ENCODE measurements around the gene DNMBP. TPM values are rescaled to one million over a fixed set of nuclear protein-coding genes. Genes with fewer than 3 reads are reported as not detected.

DNMBP gene
- total RNA-seq, 2 donors from 2014 or later, result 15.5 to 27.9 TPM

DNA sequence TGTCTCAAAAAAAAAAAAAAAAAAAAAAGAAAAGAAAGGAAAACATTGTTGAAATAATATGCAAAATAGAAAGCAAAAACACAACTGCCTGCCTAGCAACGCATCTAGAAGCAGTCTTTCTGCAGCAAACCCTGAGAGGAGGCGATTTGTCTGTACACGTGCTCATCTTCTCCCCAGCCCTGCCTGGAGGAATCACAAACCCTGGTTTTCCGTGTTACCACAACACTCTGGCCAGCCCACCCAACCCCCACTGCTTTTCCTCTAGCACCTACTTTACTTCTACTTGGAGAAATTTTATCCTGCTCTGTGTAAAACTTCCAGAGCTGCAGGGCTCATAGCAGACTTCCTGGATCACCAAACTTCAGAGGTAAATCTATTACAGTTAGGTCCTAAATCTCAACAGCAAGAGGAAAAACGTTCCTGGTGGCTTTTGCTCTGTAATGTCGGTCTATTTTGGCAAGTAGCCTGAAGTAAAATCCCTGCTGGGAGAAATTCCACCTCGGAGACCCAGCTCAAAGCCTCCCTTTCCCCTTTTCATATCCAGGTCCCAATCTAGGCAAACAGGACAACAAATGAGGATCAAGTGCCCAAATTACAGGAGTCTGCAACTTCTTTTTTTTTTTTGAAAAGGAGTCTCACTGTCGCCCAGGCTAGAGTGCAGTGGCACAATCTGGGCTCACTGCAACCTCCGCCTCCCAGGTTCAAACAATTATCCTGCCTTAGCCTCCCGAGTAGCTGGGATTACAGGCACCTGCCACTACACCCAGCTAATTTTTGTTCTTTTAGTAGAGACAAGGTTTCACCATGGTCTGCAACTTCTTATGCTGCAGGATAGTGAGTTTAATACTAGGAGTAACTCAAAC is 91.6 kb downstream of the DNMBP start:
- intact Hi-C loops (cut with DNase I), result no loop called here
- Histone ChIP-seq H3K27ac (peak overlapping the region; percentile 47 to 61), H3K4me3 (peak overlapping the region; percentile 6 to 18)

GRCh38 chr10:99916776-99917175 is 93.0 kb downstream of the DNMBP start:
- no peaks in the 10 kb centered on the region for H3K9me3 ChIP-seq
- H3K36me3 ChIP-seq, result no peaks in the 10 kb centered on the region
- DNase-seq (ENCODE audit: low spot score), result no peak
- TF ChIP-seq POLR2AphosphoS5 (IDR thresholded peaks at IDR 0.05) (no peak), POLR2A (IDR thresholded peaks at IDR 0.05) (no peak)
- TF ChIP-seq, protein P1, sequence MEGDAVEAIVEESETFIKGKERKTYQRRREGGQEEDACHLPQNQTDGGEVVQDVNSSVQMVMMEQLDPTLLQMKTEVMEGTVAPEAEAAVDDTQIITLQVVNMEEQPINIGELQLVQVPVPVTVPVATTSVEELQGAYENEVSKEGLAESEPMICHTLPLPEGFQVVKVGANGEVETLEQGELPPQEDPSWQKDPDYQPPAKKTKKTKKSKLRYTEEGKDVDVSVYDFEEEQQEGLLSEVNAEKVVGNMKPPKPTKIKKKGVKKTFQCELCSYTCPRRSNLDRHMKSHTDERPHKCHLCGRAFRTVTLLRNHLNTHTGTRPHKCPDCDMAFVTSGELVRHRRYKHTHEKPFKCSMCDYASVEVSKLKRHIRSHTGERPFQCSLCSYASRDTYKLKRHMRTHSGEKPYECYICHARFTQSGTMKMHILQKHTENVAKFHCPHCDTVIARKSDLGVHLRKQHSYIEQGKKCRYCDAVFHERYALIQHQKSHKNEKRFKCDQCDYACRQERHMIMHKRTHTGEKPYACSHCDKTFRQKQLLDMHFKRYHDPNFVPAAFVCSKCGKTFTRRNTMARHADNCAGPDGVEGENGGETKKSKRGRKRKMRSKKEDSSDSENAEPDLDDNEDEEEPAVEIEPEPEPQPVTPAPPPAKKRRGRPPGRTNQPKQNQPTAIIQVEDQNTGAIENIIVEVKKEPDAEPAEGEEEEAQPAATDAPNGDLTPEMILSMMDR (IDR thresholded peaks at IDR 0.05), result no peak
- WGBS, result 85% methylated on average over 5 of the region's 5 CpGs
- H3K27ac ChIP-seq, result no peak overlapping the region
- no peaks in the 10 kb centered on the region for H3K4me1 ChIP-seq (replicated peaks)
- no peak overlapping the region for H3K4me3 ChIP-seq
- no peaks in the 10 kb centered on the region for H3K27me3 ChIP-seq (replicated peaks; ENCODE audit: insufficient read depth)
- intact Hi-C loops (cut with DNase I), result no loop called here

More for the DNA sequence above, 91.6 kb downstream of the DNMBP start:
- no peaks in the 10 kb centered on the region for H3K4me1 ChIP-seq (replicated peaks)
- TF ChIP-seq POLR2AphosphoS5 (IDR thresholded peaks at IDR 0.05), result no peak
- TF ChIP-seq POLR2A (IDR thresholded peaks at IDR 0.05), result no peak
- TF ChIP-seq, protein P1 (IDR thresholded peaks at IDR 0.05), result no peak
- H3K36me3 ChIP-seq, result no peaks in the 10 kb centered on the region
- DNase-seq (ENCODE audit: low spot score), result peak; percentile 22
- H3K9me3 ChIP-seq, result no peaks in the 10 kb centered on the region
- WGBS, result 14% methylated on average over 10 of the region's 10 CpGs
- H3K27me3 ChIP-seq (replicated peaks; ENCODE audit: insufficient read depth), result no peaks in the 10 kb centered on the region

DNA sequence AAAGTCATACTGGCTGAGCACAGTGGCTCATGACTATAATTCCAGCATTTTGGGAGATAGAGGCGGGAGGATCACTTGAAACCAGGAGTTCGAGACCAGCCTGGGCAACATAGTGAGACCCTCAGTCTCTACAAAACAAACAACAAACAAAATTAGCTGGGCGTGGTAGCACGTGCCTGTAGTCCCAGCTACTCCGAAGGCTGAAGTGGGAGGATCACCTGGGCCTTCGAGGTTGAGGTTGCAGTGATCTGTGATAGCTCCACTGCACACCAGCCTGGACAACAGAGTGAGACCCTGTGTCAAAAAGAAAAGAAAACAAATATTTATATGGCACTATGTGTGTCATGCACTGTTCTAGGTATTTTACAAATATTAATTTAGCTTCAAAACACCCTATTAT is 94.3 kb downstream of the DNMBP start:
- Histone ChIP-seq H3K4me3 (no peak overlapping the region), H3K27ac (no peak overlapping the region), H3K9me3 (no peaks in the 10 kb centered on the region), H3K27me3 (replicated peaks; ENCODE audit: insufficient read depth) (no peaks in the 10 kb centered on the region), H3K36me3 (no peaks in the 10 kb centered on the region), H3K4me1 (replicated peaks) (no peaks in the 10 kb centered on the region)
- no peak for TF ChIP-seq POLR2A (IDR thresholded peaks at IDR 0.05)
- no peak for TF ChIP-seq POLR2AphosphoS5 (IDR thresholded peaks at IDR 0.05)
- TF ChIP-seq, protein P1 (IDR thresholded peaks at IDR 0.05), result no peak
- no peak for DNase-seq (ENCODE audit: low spot score)
- WGBS, result 95% methylated on average over 6 of the region's 6 CpGs
- intact Hi-C loops (cut with DNase I), result no loop called here

GRCh38 chr10:99914236-99914635 is 95.5 kb downstream of the DNMBP start:
- 64% methylated on average over 3 of the region's 3 CpGs for WGBS
- H3K27ac ChIP-seq, result peak overlapping the region; percentile 45 to 64
- H3K36me3 ChIP-seq, result no peaks in the 10 kb centered on the region
- H3K4me3 ChIP-seq, result no peak overlapping the region
- H3K4me1 ChIP-seq (replicated peaks), result no peaks in the 10 kb centered on the region
- TF ChIP-seq POLR2AphosphoS5 (IDR thresholded peaks at IDR 0.05), result no peak
- TF ChIP-seq POLR2A (IDR thresholded peaks at IDR 0.05), result no peak
- TF ChIP-seq, protein P1 (IDR thresholded peaks at IDR 0.05), result no peak
- H3K9me3 ChIP-seq, result no peaks in the 10 kb centered on the region
- no peak for DNase-seq (ENCODE audit: low spot score)
- no peaks in the 10 kb centered on the region for H3K27me3 ChIP-seq (replicated peaks; ENCODE audit: insufficient read depth)
- intact Hi-C loops (cut with DNase I), result no loop called here

DNA sequence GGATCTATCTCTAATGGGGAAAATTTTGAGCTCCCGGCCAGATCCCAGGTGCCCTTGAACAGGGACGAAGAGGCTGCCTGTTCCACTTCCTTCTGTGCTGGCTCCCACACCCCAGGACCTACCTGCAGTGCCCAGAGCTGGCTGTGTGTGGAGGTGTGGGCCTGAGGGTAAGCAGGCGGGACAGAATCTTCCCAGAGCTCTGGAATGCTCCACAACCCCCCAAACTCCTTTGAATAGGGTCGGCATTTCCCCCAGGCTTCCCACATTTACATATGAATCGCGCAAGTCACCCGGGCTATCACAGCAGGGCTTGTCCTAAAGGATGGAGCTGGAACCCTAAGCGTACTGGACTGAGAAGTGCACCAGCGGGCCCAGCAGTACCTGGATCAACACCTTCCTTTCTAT is 95.9 kb downstream of the DNMBP start:
- 47% methylated on average over 9 of the region's 9 CpGs for WGBS
- H3K9me3 ChIP-seq, result no peaks in the 10 kb centered on the region
- peak; percentile 46 for DNase-seq (ENCODE audit: low spot score)
- peak overlapping the region; percentile 45 to 64 for H3K27ac ChIP-seq
- no peaks in the 10 kb centered on the region for H3K27me3 ChIP-seq (replicated peaks; ENCODE audit: insufficient read depth)
- intact Hi-C loops (cut with DNase I), result no loop called here
- peak overlapping the region; percentile 14 to 21 for H3K4me3 ChIP-seq
- H3K36me3 ChIP-seq, result no peaks in the 10 kb centered on the region
- H3K4me1 ChIP-seq (replicated peaks), result no peaks in the 10 kb centered on the region
- TF ChIP-seq POLR2A (IDR thresholded peaks at IDR 0.05) (no peak), POLR2AphosphoS5 (IDR thresholded peaks at IDR 0.05) (no peak)
- TF ChIP-seq, protein P1 (IDR thresholded peaks at IDR 0.05), result peak in 2 of 4 experiments; percentile 25 to 32
